GM12878 (cell line): Measurements from ENCODE around the gene HIVEP3. TPM values are rescaled to one million over a fixed set of nuclear protein-coding genes. Genes with fewer than 3 reads are reported as not detected.

Experiments
- ATAC-seq: fragments of 200-7000 bp; cut with Tn5 transposase; 3 replicates; pipeline ENCODE4 v1.9.1; 2020; ENCODE audit warnings: mild to moderate bottlenecking, moderate library complexity
- BruUV-seq: library from RNA; stranded (reverse); fragments of 400-500 nt; replicated peaks from 2 replicates; lab custom pipeline; 2021; lab: Mats Ljungman, UMichigan
- CTCF ChIA-PET: fragments of 300-600 bp; sonication (Branson Sonifier 250); formaldehyde crosslinking; extraction: SDS; loops from one replicate; lab custom pipeline; 2021; ENCODE audit warnings: inconsistent platforms; lab: Yijun Ruan, JAX
- POLR2A ChIA-PET: fragments of 350-600 bp; formaldehyde crosslinking; extraction: SDS; loops from one replicate; lab custom pipeline; 2021; ENCODE audit warnings: inconsistent platforms; lab: Charles Lee
- RAD21 ChIA-PET: fragments of 300-600 bp; sonication (Branson Sonifier 250); formaldehyde crosslinking; loops from one replicate; lab custom pipeline; 2023; ENCODE audit warnings: antibody characterized with exemption; ENCODE audit not compliant: unreplicated experiment; lab: Charles Lee
- SMC1A ChIA-PET: fragments of 300-600 bp; sonication (Branson Sonifier 250); formaldehyde crosslinking; loops from one replicate; lab custom pipeline; 2023; ENCODE audit not compliant: unreplicated experiment, uncharacterized antibody; lab: Charles Lee
- DNase-seq: peaks from one replicate; pipeline ENCODE4 v3.0.0-alpha.2; 2011; ENCODE audit warnings: low read depth, low spot score
- FAIRE-seq: peaks from 3 replicates; lab custom pipeline; 2011; peaks lifted over from hg19 to GRCh38; lab: Jason Lieb, UNC
- H2AFZ ChIP-seq: 2 replicates; pipeline ENCODE4 v1.6.0; 2011; ENCODE audit warnings: low read depth, low read length, control low read depth; ENCODE audit not compliant: control insufficient read depth
- H3K27ac ChIP-seq: 2 replicates; pipeline ENCODE4 v1.5.1; 2011; ENCODE audit warnings: control low read depth; ENCODE audit not compliant: control insufficient read depth, insufficient read depth
- H3K27me3 ChIP-seq, 2 experiments: replicated peaks in 1 of 2; 2 replicates each; pipeline versions ENCODE4 v1.6.0 to v1.6.1; 2011; ENCODE audit warnings: low read length in 1 of 2; ENCODE audit not compliant: control insufficient read depth in 2 of 2, insufficient read depth in 2 of 2
- H3K36me3 ChIP-seq, 2 experiments: 2 replicates each; pipeline ENCODE4 v1.5.1; 2011; ENCODE audit warnings: low read length in 1 of 2; ENCODE audit not compliant: control insufficient read depth in 2 of 2, insufficient read depth in 2 of 2
- H3K4me1 ChIP-seq: 2 replicates; pipeline ENCODE4 v1.6.1; 2011; ENCODE audit warnings: mild to moderate bottlenecking, low read length, moderate library complexity, mixed read lengths; ENCODE audit not compliant: control insufficient read depth, insufficient read depth
- H3K4me2 ChIP-seq: 2 replicates; pipeline ENCODE4 v1.6.0; 2011; ENCODE audit warnings: control low read depth; ENCODE audit not compliant: control insufficient read depth, insufficient read depth
- H3K4me3 ChIP-seq: fragments of 200-600 bp; sonication (generic); 2 replicates; pipeline ENCODE4 v1.5.1; 2016
- H3K79me2 ChIP-seq: 2 replicates; pipeline ENCODE4 v1.6.0; 2011; ENCODE audit warnings: low read length; ENCODE audit not compliant: control insufficient read depth, insufficient read depth
- H3K9ac ChIP-seq: 2 replicates; pipeline ENCODE4 v1.8.0; 2011; ENCODE audit warnings: low read length, control low read depth, mixed read lengths; ENCODE audit not compliant: control insufficient read depth, insufficient read depth
- H3K9me3 ChIP-seq: replicated peaks from 3 replicates; pipeline ENCODE4 v1.5.1; 2011; ENCODE audit warnings: mild to moderate bottlenecking, low read length; ENCODE audit not compliant: control insufficient read depth, insufficient read depth
- H4K20me1 ChIP-seq: 2 replicates; pipeline ENCODE4 v1.6.0; 2011; ENCODE audit not compliant: control insufficient read depth, insufficient read depth
- BHLHE40 ChIP-seq, 2 experiments: fragments of 450-650 bp in 1 of 2; IDR thresholded peaks; 2 replicates each; pipeline ENCODE4 v1.6.1; 2011 to 2017; ENCODE audit warnings: low read depth in 2 of 2, borderline replicate concordance in 1 of 2, improper control_type of control experiment in 1 of 2, low read length in 1 of 2, mild to moderate bottlenecking in 1 of 2
- CEBPB ChIP-seq, 2 experiments: fragments of 150-350 bp in 1 of 2; IDR thresholded peaks; 2 replicates each; pipeline ENCODE4 v1.6.1; 2012 to 2014; ENCODE audit warnings: low read depth in 2 of 2, low read length in 2 of 2, borderline replicate concordance in 1 of 2, inconsistent platforms in 1 of 2
- CREM ChIP-seq: IDR thresholded peaks from 2 replicates; pipeline ENCODE4 v1.6.1; 2014; ENCODE audit warnings: antibody characterized with exemption, low read depth
- ETV6 ChIP-seq, 2 experiments: fragments of 450-650 bp in 1 of 2; IDR thresholded peaks in 1 of 2; conservative IDR thresholded peaks in 1 of 2; 2 replicates each; pipeline ENCODE4 v1.6.1; 2014; ENCODE audit warnings: antibody characterized with exemption in 1 of 2, borderline replicate concordance in 1 of 2, low read depth in 1 of 2, mild to moderate bottlenecking in 1 of 2, moderate library complexity in 1 of 2
- FOXK2 ChIP-seq: fragments of 450-650 bp; IDR thresholded peaks from 2 replicates; pipeline ENCODE4 v1.6.1; 2017; ENCODE audit warnings: mild to moderate bottlenecking, moderate library complexity
- NBN ChIP-seq: fragments of 450-650 bp; IDR thresholded peaks from 2 replicates; pipeline ENCODE4 v1.6.1; 2016
- NFIC ChIP-seq: IDR thresholded peaks from 2 replicates; pipeline ENCODE4 v1.6.1; 2012; ENCODE audit warnings: low read depth, mild to moderate bottlenecking, inconsistent platforms, low read length, moderate library complexity
- NFXL1 ChIP-seq: fragments of 450-650 bp; IDR thresholded peaks from 2 replicates; pipeline ENCODE4 v1.6.1; 2017; ENCODE audit warnings: antibody characterized with exemption, mild to moderate bottlenecking, borderline replicate concordance
- NR2F1 ChIP-seq: fragments of 450-650 bp; conservative IDR thresholded peaks from 2 replicates; pipeline ENCODE4 v1.6.1; 2017; ENCODE audit warnings: mild to moderate bottlenecking
- PBX3 ChIP-seq: IDR thresholded peaks from 2 replicates; pipeline ENCODE4 v1.6.1; 2011; ENCODE audit warnings: mild to moderate bottlenecking, low read depth, low read length, moderate library complexity; ENCODE audit not compliant: insufficient replicate concordance
- POU2F2 ChIP-seq: IDR thresholded peaks from 3 replicates; pipeline ENCODE4 v1.6.1; 2011; ENCODE audit warnings: low read depth, mild to moderate bottlenecking, low read length, borderline replicate concordance
- SMAD1 ChIP-seq: fragments of 450-650 bp; IDR thresholded peaks from 2 replicates; pipeline ENCODE4 v1.6.1; 2018; ENCODE audit warnings: mild to moderate bottlenecking, low read depth; ENCODE audit not compliant: partially characterized antibody
- SMAD5 ChIP-seq: IDR thresholded peaks from 2 replicates; pipeline ENCODE4 v1.6.1; 2016; ENCODE audit warnings: antibody characterized with exemption, low read depth
- SPI1 ChIP-seq: IDR thresholded peaks from 2 replicates; pipeline ENCODE4 v1.6.1; 2011; ENCODE audit warnings: low read depth, mild to moderate bottlenecking, low read length, moderate library complexity, borderline replicate concordance; ENCODE audit not compliant: insufficient read depth
- STAT1 ChIP-seq: fragments of 450-650 bp; conservative IDR thresholded peaks from 2 replicates; pipeline ENCODE4 v1.6.1; 2014; ENCODE audit warnings: antibody characterized with exemption, mild to moderate bottlenecking
- SUZ12 ChIP-seq: fragments of 200-600 bp; sonication (generic); IDR thresholded peaks from one replicate; pipeline ENCODE4 v1.6.1; 2018; ENCODE audit warnings: antibody characterized with exemption, mild to moderate bottlenecking; ENCODE audit not compliant: unreplicated experiment
- ZBTB11 ChIP-seq: fragments of 450-650 bp; formaldehyde crosslinking; IDR thresholded peaks from 2 replicates; pipeline ENCODE4 v1.5.0; 2022; ENCODE audit warnings: mild to moderate bottlenecking, missing genetic modification characterization
- ZNF274 ChIP-seq: IDR thresholded peaks from one replicate; pipeline ENCODE4 v1.8.0; 2011; ENCODE audit not compliant: insufficient read length, insufficient read depth
- WGBS: methylation state at CpG from one replicate; pipeline ENCODE4 v1.1.6; 2016; ENCODE audit warnings: low lambda C conversion rate; ENCODE audit not compliant: insufficient replicate concordance, insufficient coverage; ENCODE audit errors: missing lambda C conversion rate; 5-methylcytosine and 5-hydroxymethylcytosine counted together
- in situ Hi-C: fragments of 300-500 bp; cut with MboI; formaldehyde crosslinking; loops from 9 replicates; pipeline ENCODE4 v1.14.3; 2018; ENCODE audit warnings: mixed read lengths
- intact Hi-C: fragments of 100-400 bp; cut with micrococcal nuclease; formaldehyde crosslinking; loops from one replicate; pipeline ENCODE4 v1.14.2; 2022; ENCODE audit not compliant: unreplicated experiment
- polyA plus RNA-seq, 11 experiments: library from polyadenylated mRNA; depleted of rRNA in 4 of 11; unstranded in 6 of 11; stranded (reverse) in 5 of 11; fragments of >200 nt; fragmentation: Nextera tagmentation in 4 of 11; fragmentation: Illumina TruSeq in 1 of 11; extraction: Ambion mirVana in 4 of 11; extraction: Trizol in 1 of 11; gene quantifications; 1 replicate in 1 of 11; 2 replicates in 10 of 11; pipeline versions ENCODE4 v1.2.1 to v1.2.3, GENCODE V29; 2011 to 2016; ENCODE audit warnings: inconsistent platforms in 2 of 11, missing spikeins in 2 of 11, low read depth in 1 of 11
- total RNA-seq, 4 experiments: library from RNA; depleted of rRNA in 3 of 4; stranded (reverse); fragments of >200 nt in 3 of 4; fragmentation: Illumina TruSeq in 1 of 4; extraction: Trizol in 1 of 4; gene quantifications; 2 replicates each; pipeline versions ENCODE4 v1.2.1 to v1.2.3, GENCODE V29; 2013 to 2021

Gene HIVEP3
- total and polyA plus RNA-seq, 10 of the 15 experiments (the other 5 are each of a cell fraction or from before 2014, with no cell fraction given): 1.8 to 13.6 (median 3.8) TPM

GRCh38 chr1:41870076-41870562 is 48.6 kb downstream of the HIVEP3 start:
- Histone ChIP-seq H3K4me2 (no peak overlapping the region), H3K27ac (peak overlapping the region; percentile 24; the same call in 1 of the 2 replicates), H3K9me3 (no peaks in the 10 kb centered on the region), H3K36me3 (no peaks in the 10 kb centered on the region; a peak in 1 of 4 replicates), H3K4me1 (peaks cover 19% of the 10 kb centered on the region), H3K79me2 (no peaks in the 10 kb centered on the region), H3K9ac (no peak overlapping the region), H3K27me3 (no peaks in the 10 kb centered on the region), H2AFZ (no peak overlapping the region), H3K4me3 (no peak overlapping the region), H4K20me1 (no peaks in the 10 kb centered on the region; the same call in 1 of the 2 replicates)
- ChIA-PET POLR2A (interaction anchor here (0.9 to 1.2 kb wide), 2 partner anchors 9 to 81 kb away, joined by 3 read pairs; no protein-coding TSS in a partner anchor), CTCF (interaction anchor here (0.7 to 4.6 kb wide), 12 partner anchors 11 to 295 kb away, joined by 3 to 35 read pairs (median 6); no protein-coding TSS in a partner anchor), RAD21 (interaction anchor here (0.9 to 2.8 kb wide), 7 partner anchors 12 to 304 kb away, joined by 3 to 10 read pairs (median 5); no protein-coding TSS in a partner anchor), SMC1A (interaction anchor here (1.0 to 4.5 kb wide), 9 partner anchors 9 to 296 kb away, joined by 3 to 22 read pairs (median 6); no protein-coding TSS in a partner anchor)
- BruUV-seq: no TSS peak
- no peak for FAIRE-seq
- in situ Hi-C loops: no loop called here
- peak; percentile 73 for ATAC-seq
- DNase-seq: no peak
- intact Hi-C loops: loop anchor here (1.0 kb wide), 1 partner anchor 85 kb away; no protein-coding TSS in a partner anchor
- 9% methylated on average over 7 of the region's 7 CpGs for WGBS
- TF ChIP-seq ZNF274: no peak
- TF ChIP-seq CEBPB (IDR thresholded peaks at IDR 0.05; ENCODE audit: borderline replicate concordance in 1 of 2, low read depth in 2 of 2, low read length in 2 of 2): no peak; a peak in 1 of 4 replicates
- TF ChIP-seq POU2F2: peak; percentile 48; the same call in 1 of the 3 replicates
- TF ChIP-seq SMAD1: no peak
- TF ChIP-seq NFXL1: no peak
- 0 out of 2 replicates have a peak, but pooled peaks have one; percentile 18 for TF ChIP-seq NBN
- no peak for TF ChIP-seq ZBTB11 (CRISPR knock-in tag)
- TF ChIP-seq STAT1: no peak
- TF ChIP-seq ETV6 (conservative IDR thresholded peaks at IDR 0.05 in 1 of 2, IDR thresholded peaks at IDR 0.05 in 1 of 2; ENCODE audit: borderline replicate concordance in 1 of 2, low read depth in 1 of 2): no peak
- TF ChIP-seq BHLHE40 (IDR thresholded peaks at IDR 0.05; ENCODE audit: borderline replicate concordance in 1 of 2, low read depth in 2 of 2, low read length in 1 of 2): peak in 1 of 2 experiments; percentile 47; a peak in 1 of 4 replicates
- peak; percentile 92 for TF ChIP-seq SPI1
- TF ChIP-seq PBX3: peak; percentile 12
- TF ChIP-seq SMAD5: no peak
- peak; percentile 78 for TF ChIP-seq NFIC
- peak; percentile 75 for TF ChIP-seq CREM
- peak; percentile 56; the same call in 1 of the 2 replicates for TF ChIP-seq NR2F1
- no peak for TF ChIP-seq FOXK2
- no peak for TF ChIP-seq SUZ12
